ENCODE data around the gene FCHSD1.

The FCHSD1 gene

GRCh38 chr5:141634720-141635119 is 16.5 kb downstream of the FCHSD1 start:
- H3K79me2 ChIP-seq (ENCODE audit: insufficient read depth, low read length), result peaks cover 63% of the 10 kb centered on the region
- no peaks in the 10 kb centered on the region for H3K9me2 ChIP-seq (replicated peaks; ENCODE audit: low read depth, low read length)
- no peaks in the 10 kb centered on the region for H3K27me3 ChIP-seq (ENCODE audit: insufficient read depth, low read length, poor library complexity, severe bottlenecking)
- H2AFZ ChIP-seq (ENCODE audit: low read length), result no peak overlapping the region
- TF ChIP-seq EZH2phosphoT487 (IDR thresholded peaks at IDR 0.05; ENCODE audit: borderline replicate concordance), result no peak
- no peak for TF ChIP-seq CTCF (conservative IDR thresholded peaks at IDR 0.05; ENCODE audit: low read length)
- peaks cover 8% of the 10 kb centered on the region; the same call in 1 of the 2 replicates for H3K36me3 ChIP-seq (ENCODE audit: insufficient read depth, low read length)
- peak overlapping the region; percentile 86 for H3K9ac ChIP-seq (ENCODE audit: low read depth, low read length, poor library complexity, severe bottlenecking)
- no peaks in the 10 kb centered on the region for H3F3A ChIP-seq (ENCODE audit: low read depth)
- H3K4me2 ChIP-seq (ENCODE audit: low read depth, low read length, poor library complexity, severe bottlenecking), result peak overlapping the region; percentile 93
- H3K4me1 ChIP-seq (ENCODE audit: insufficient read depth, low read length, poor library complexity, severe bottlenecking), result peaks cover 43% of the 10 kb centered on the region
- H4K20me1 ChIP-seq (ENCODE audit: insufficient read depth, low read length, poor library complexity, severe bottlenecking), result peaks cover 33% of the 10 kb centered on the region
- no peaks in the 10 kb centered on the region for H3K9me3 ChIP-seq (ENCODE audit: insufficient read depth, low read depth, low read length)
- H3K4me3 ChIP-seq (ENCODE audit: low read length, poor library complexity, severe bottlenecking), result peak overlapping the region; percentile 85

- H3K9me2 ChIP-seq (replicated peaks; ENCODE audit: low read depth, low read length), result no peaks in the 10 kb centered on the region
- peaks cover 15% of the 10 kb centered on the region; the same call in 1 of the 2 replicates for H3K36me3 ChIP-seq (ENCODE audit: insufficient read depth, low read length)
- TF ChIP-seq CTCF (conservative IDR thresholded peaks at IDR 0.05; ENCODE audit: low read length), result no peak
- no peak for TF ChIP-seq EZH2phosphoT487 (IDR thresholded peaks at IDR 0.05; ENCODE audit: borderline replicate concordance)
- peak overlapping the region; percentile 85 for H3K4me3 ChIP-seq (ENCODE audit: low read length, poor library complexity, severe bottlenecking)
- peak overlapping the region; percentile 40 for H3K9ac ChIP-seq (ENCODE audit: low read depth, low read length, poor library complexity, severe bottlenecking)
- H3K4me2 ChIP-seq (ENCODE audit: low read depth, low read length, poor library complexity, severe bottlenecking), result peak overlapping the region; percentile 93
- no peaks in the 10 kb centered on the region for H3F3A ChIP-seq (ENCODE audit: low read depth)
- H3K4me1 ChIP-seq (ENCODE audit: insufficient read depth, low read length, poor library complexity, severe bottlenecking), result peaks cover 43% of the 10 kb centered on the region
- no peak overlapping the region for H2AFZ ChIP-seq (ENCODE audit: low read length)
- peaks cover 65% of the 10 kb centered on the region for H3K79me2 ChIP-seq (ENCODE audit: insufficient read depth, low read length)
- no peaks in the 10 kb centered on the region for H3K9me3 ChIP-seq (ENCODE audit: insufficient read depth, low read depth, low read length)
- peaks cover 34% of the 10 kb centered on the region for H4K20me1 ChIP-seq (ENCODE audit: insufficient read depth, low read length, poor library complexity, severe bottlenecking)
- no peaks in the 10 kb centered on the region for H3K27me3 ChIP-seq (ENCODE audit: insufficient read depth, low read length, poor library complexity, severe bottlenecking)
These were observed 17.2 kb downstream of the FCHSD1 start for GRCh38 chr5:141633871-141634561.

GRCh38 chr5:141632650-141633049 is 18.6 kb downstream of the FCHSD1 start:
- Histone ChIP-seq H3F3A (ENCODE audit: low read depth) (no peaks in the 10 kb centered on the region), H3K9me3 (ENCODE audit: insufficient read depth, low read depth, low read length) (no peaks in the 10 kb centered on the region), H2AFZ (ENCODE audit: low read length) (no peak overlapping the region), H3K9me2 (replicated peaks; ENCODE audit: low read depth, low read length) (no peaks in the 10 kb centered on the region), H3K79me2 (ENCODE audit: insufficient read depth, low read length) (peaks cover 65% of the 10 kb centered on the region), H3K36me3 (ENCODE audit: insufficient read depth, low read length) (peaks cover 29% of the 10 kb centered on the region; the same call in 1 of the 2 replicates), H3K9ac (ENCODE audit: low read depth, low read length, poor library complexity, severe bottlenecking) (no peak overlapping the region), H3K4me3 (ENCODE audit: low read length, poor library complexity, severe bottlenecking) (peak overlapping the region; percentile 8), H3K4me1 (ENCODE audit: insufficient read depth, low read length, poor library complexity, severe bottlenecking) (peaks cover 35% of the 10 kb centered on the region), H3K4me2 (ENCODE audit: low read depth, low read length, poor library complexity, severe bottlenecking) (peak overlapping the region; percentile 93), H4K20me1 (ENCODE audit: insufficient read depth, low read length, poor library complexity, severe bottlenecking) (peaks cover 34% of the 10 kb centered on the region), H3K27me3 (ENCODE audit: insufficient read depth, low read length, poor library complexity, severe bottlenecking) (no peaks in the 10 kb centered on the region)
- no peak for TF ChIP-seq CTCF (conservative IDR thresholded peaks at IDR 0.05; ENCODE audit: low read length)
- TF ChIP-seq EZH2phosphoT487 (IDR thresholded peaks at IDR 0.05; ENCODE audit: borderline replicate concordance), result no peak

All from Loucy (cell line).